Kidney (tissue), 14 donors: ENCODE data around the gene DUS3L. TPM values are rescaled to one million over a fixed set of nuclear protein-coding genes. Genes with fewer than 3 reads are reported as not detected.

ENCODE experiments used
- DNase-seq, 5 donors: peaks; one replicate each; pipeline ENCODE4 v3.0.0-alpha.2; 2013 to 2020
- FAIRE-seq: peaks from 2 replicates; lab custom pipeline; 2012; peaks lifted over from hg19 to GRCh38; lab: Jason Lieb, UNC
- H3K27ac ChIP-seq, 2 donors: one replicate each; pipeline ENCODE4 v1.7.0; 2013; ENCODE audit warnings: low read depth in 2 of 2, low read length in 2 of 2, inconsistent platforms in 1 of 2
- H3K27me3 ChIP-seq: one replicate; pipeline ENCODE4 v1.7.1; 2013; ENCODE audit warnings: low read length, inconsistent platforms; ENCODE audit not compliant: control insufficient read depth, insufficient read depth
- H3K36me3 ChIP-seq, 3 donors: one replicate each; pipeline versions ENCODE4 v1.7.0 to v1.7.1; 2013; ENCODE audit warnings: low read length in 3 of 3, control low read depth in 1 of 3, inconsistent platforms in 1 of 3; ENCODE audit not compliant: insufficient read depth in 3 of 3, control insufficient read depth in 2 of 3
- H3K4me1 ChIP-seq, 3 donors: one replicate each; pipeline versions ENCODE4 v1.7.0 to v1.7.1; 2013; ENCODE audit warnings: low read length in 3 of 3, inconsistent platforms in 1 of 3, low read depth in 1 of 3; ENCODE audit not compliant: control insufficient read depth in 2 of 3, insufficient read depth in 2 of 3
- H3K4me3 ChIP-seq, 3 donors: one replicate each; pipeline versions ENCODE4 v1.7.0 to v1.8.1; 2013; ENCODE audit warnings: low read length in 3 of 3, control low read depth in 1 of 3, inconsistent platforms in 1 of 3
- H3K9ac ChIP-seq, 3 donors: one replicate each; pipeline versions ENCODE4 v1.7.0 to v1.7.1; 2013; ENCODE audit warnings: low read length in 3 of 3, control low read depth in 1 of 3, inconsistent platforms in 1 of 3
- H3K9me3 ChIP-seq, 3 donors: one replicate each; pipeline versions ENCODE4 v1.7.0 to v1.7.1; 2013; ENCODE audit warnings: low read length in 3 of 3, control low read depth in 1 of 3, inconsistent platforms in 1 of 3; ENCODE audit not compliant: control insufficient read depth in 2 of 3, insufficient read depth in 1 of 3
- intact Hi-C: fragments of 100-400 bp; cut with DNase I; formaldehyde crosslinking; loops from one replicate; pipeline ENCODE4 v1.11.1; 2022
- polyA plus RNA-seq: library from polyadenylated mRNA; stranded (reverse); fragments of 350-450 nt; fragmentation: Illumina TruSeq; extraction: RNeasy Lipid Tissue Mini Kit (QIAGEN cat#74804); gene quantifications from one replicate; pipeline ENCODE4 v1.2.3, GENCODE V29; 2014; ENCODE audit warnings: low read depth, low replicate concordance; ENCODE audit not compliant: insufficient read depth
- total RNA-seq: library from RNA; stranded (reverse); fragmentation: NEBNext Ultra II Directional; extraction: Animal tissue kit (Norgen Biotek cat#: 25700); gene quantifications from one replicate; pipeline ENCODE4 v1.2.1, GENCODE V29; 2021
- TF ChIP-seq, protein P1 (sequence below): IDR thresholded peaks from 3 replicates; pipeline ENCODE4 v1.5.1; 2012; ENCODE audit warnings: mild to moderate bottlenecking, moderate library complexity, borderline replicate concordance; ENCODE audit not compliant: insufficient read depth; ENCODE audit errors: extremely low read depth
- donor health status: control.
- donor health status: control.
- donor health status: control.
- donor health status: control.
- donor health status: control.
- donor health status: DM: yes; HTN: yes; CAD: no.
- donor health status: Normal renal cell carcinoma (clear cell type).

The DUS3L gene
- total and polyA plus RNA-seq, 2 donors from 2014 or later, result 18.1 to 37.6 TPM

DNA sequence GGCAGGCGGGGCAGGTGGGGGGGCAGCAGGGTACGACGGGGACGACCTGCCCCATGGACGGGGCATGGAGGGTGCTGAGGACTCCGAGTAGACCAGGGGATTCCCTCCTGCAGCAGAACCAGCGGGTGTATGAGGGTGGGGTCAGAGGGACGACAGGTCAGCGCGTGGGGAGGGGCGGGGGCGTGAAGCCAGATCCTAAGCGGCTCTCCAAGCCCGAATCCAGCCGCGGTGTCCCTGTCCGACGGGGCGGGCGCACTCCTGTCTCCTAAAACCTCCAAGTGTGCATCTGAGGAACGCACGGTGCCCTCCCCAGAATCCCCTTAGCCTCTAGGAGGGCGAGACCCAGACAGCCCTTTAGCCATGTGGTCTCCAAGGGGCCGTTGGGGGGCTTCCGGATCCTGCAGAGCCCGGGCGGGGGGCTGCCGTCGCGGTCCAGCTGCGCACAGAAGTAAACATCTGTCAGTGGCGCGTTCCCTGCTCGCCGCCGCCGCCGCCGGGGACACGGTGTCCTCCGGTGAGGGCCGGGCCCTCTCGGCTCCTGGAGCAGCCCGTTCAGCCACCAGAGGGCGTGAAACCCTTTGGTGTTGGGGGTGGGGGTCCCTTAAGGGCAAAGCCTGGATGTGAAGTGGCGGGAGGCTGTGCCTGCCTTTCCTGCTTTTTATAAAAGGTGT, 14.6 kb upstream of the DUS3L start:
- no peaks in the 10 kb centered on the region for H3K27me3 ChIP-seq
- DNase-seq, result peak; percentile 86 to 94 (median 91)

GRCh38 chr19:5804516-5805461, 13.8 kb upstream of the DUS3L start, which contains the start of gene NRTN:
TSS of gene NRTN (plus strand) at chr19:5805067. CDS start at chr19:5824166, 19,099 bp downstream.
- H3K4me1 ChIP-seq, result peaks cover 0 to 10% (median 0%) of the 10 kb centered on the region in 3 donors
- H3K4me3 ChIP-seq, result peak within 1 kb of the TSS in 1 of 3 donors; percentile 21
- TF ChIP-seq, protein P1, sequence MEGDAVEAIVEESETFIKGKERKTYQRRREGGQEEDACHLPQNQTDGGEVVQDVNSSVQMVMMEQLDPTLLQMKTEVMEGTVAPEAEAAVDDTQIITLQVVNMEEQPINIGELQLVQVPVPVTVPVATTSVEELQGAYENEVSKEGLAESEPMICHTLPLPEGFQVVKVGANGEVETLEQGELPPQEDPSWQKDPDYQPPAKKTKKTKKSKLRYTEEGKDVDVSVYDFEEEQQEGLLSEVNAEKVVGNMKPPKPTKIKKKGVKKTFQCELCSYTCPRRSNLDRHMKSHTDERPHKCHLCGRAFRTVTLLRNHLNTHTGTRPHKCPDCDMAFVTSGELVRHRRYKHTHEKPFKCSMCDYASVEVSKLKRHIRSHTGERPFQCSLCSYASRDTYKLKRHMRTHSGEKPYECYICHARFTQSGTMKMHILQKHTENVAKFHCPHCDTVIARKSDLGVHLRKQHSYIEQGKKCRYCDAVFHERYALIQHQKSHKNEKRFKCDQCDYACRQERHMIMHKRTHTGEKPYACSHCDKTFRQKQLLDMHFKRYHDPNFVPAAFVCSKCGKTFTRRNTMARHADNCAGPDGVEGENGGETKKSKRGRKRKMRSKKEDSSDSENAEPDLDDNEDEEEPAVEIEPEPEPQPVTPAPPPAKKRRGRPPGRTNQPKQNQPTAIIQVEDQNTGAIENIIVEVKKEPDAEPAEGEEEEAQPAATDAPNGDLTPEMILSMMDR, result no peak
- no peaks in the 10 kb centered on the region for H3K9me3 ChIP-seq
- intact Hi-C loops, result loop anchor here (10.0 kb wide), 1 partner anchor 90 kb away; no protein-coding TSS in a partner anchor
- no peak within 1 kb of the TSS for H3K9ac ChIP-seq
- H3K27ac ChIP-seq, result no peak within 1 kb of the TSS
- FAIRE-seq (no peak), DNase-seq (peak; percentile 28 to 82 (median 54))
- no peaks in the 10 kb centered on the region for H3K27me3 ChIP-seq
- H3K36me3 ChIP-seq, result no peaks in the 10 kb centered on the region

More for the DNA sequence above, 14.6 kb upstream of the DUS3L start:
- Histone ChIP-seq H3K27ac (no peak overlapping the region), H3K36me3 (no peaks in the 10 kb centered on the region), H3K4me3 (peak overlapping the region in 1 of 3 donors; percentile 21), H3K9ac (no peak overlapping the region), H3K4me1 (peaks cover 0 to 10% (median 0%) of the 10 kb centered on the region in 3 donors), H3K9me3 (no peaks in the 10 kb centered on the region)
- TF ChIP-seq, protein P1, result peak; percentile 63
- intact Hi-C loops, result loop anchor here (10.0 kb wide), 1 partner anchor 89 kb away; no protein-coding TSS in a partner anchor
- no peak for FAIRE-seq

GRCh38 chr19:5803752-5804515, 13.0 kb upstream of the DUS3L start:
- H3K4me3 ChIP-seq, result no peak overlapping the region
- H3K27me3 ChIP-seq, result no peaks in the 10 kb centered on the region
- FAIRE-seq, result no peak
- no peak overlapping the region for H3K9ac ChIP-seq
- no peak overlapping the region for H3K27ac ChIP-seq
- intact Hi-C loops, result loop anchor here (10.0 kb wide), 1 partner anchor 91 kb away; no protein-coding TSS in a partner anchor
- TF ChIP-seq, protein P1, result peak; percentile 95
- DNase-seq, result peak; percentile 95 to 98 (median 96)
- H3K36me3 ChIP-seq, result no peaks in the 10 kb centered on the region
- H3K9me3 ChIP-seq, result no peaks in the 10 kb centered on the region
- H3K4me1 ChIP-seq, result peaks cover 0 to 10% (median 0%) of the 10 kb centered on the region in 3 donors
